Heart right ventricle (tissue), 16 donors: ENCODE data around the gene INTS11. TPM values are rescaled to one million over a fixed set of nuclear protein-coding genes. Genes with fewer than 3 reads are reported as not detected.

Experiments used
- ATAC-seq, 8 donors: fragments of 200-7000 bp; cut with Tn5 transposase; one replicate each; pipeline ENCODE4 v1.9.1; 2020; ENCODE audit warnings: mild to moderate bottlenecking in 8 of 8, moderate library complexity in 8 of 8, moderate number of reproducible peaks in 1 of 8
- DNase-seq, 2 donors: peaks; one replicate each; pipeline ENCODE4 v3.0.0-alpha.2; 2020
- H3K27ac ChIP-seq, 10 donors: fragments of 200-600 bp; sonication (generic) in 2 of 10; one replicate each; pipeline versions ENCODE4 v1.5.0 to v1.8.0; 2020 to 2022; ENCODE audit warnings: mild to moderate bottlenecking in 3 of 10
- H3K27me3 ChIP-seq, 7 donors: fragments of 200-600 bp; one replicate each; pipeline ENCODE4 v1.8.0; 2021 to 2022; ENCODE audit warnings: mild to moderate bottlenecking in 2 of 7
- H3K36me3 ChIP-seq, 9 donors: fragments of 200-600 bp; sonication (generic) in 1 of 9; one replicate each; pipeline versions ENCODE4 v1.5.0 to v1.8.0; 2020 to 2022; ENCODE audit warnings: mild to moderate bottlenecking in 2 of 9
- H3K4me1 ChIP-seq, 9 donors: fragments of 200-600 bp; sonication (generic) in 1 of 9; one replicate each; pipeline versions ENCODE4 v1.5.0 to v1.8.0; 2020 to 2022; ENCODE audit warnings: mild to moderate bottlenecking in 4 of 9
- H3K4me3 ChIP-seq, 10 donors: fragments of 200-600 bp; sonication (generic) in 2 of 10; one replicate each; pipeline versions ENCODE4 v1.5.0 to v1.8.0; 2020 to 2022; ENCODE audit warnings: mild to moderate bottlenecking in 7 of 10, moderate library complexity in 2 of 10
- H3K9me3 ChIP-seq, 11 donors: fragments of 200-600 bp in 10 of 11; sonication (generic) in 2 of 11; one replicate each; pipeline versions ENCODE4 v1.5.0 to v1.8.0; 2013 to 2022; ENCODE audit warnings: mild to moderate bottlenecking in 2 of 11, control low read depth in 1 of 11, moderate library complexity in 1 of 11
- WGBS, 2 donors: extraction: QIAGEN DNeasy Blood & Tissue Kit; methylation state at CpG; one replicate each; pipeline ENCODE4 v1.1.7; 2013; ENCODE audit warnings: inconsistent platforms in 1 of 2; 5-methylcytosine and 5-hydroxymethylcytosine counted together
- intact Hi-C, 10 donors: fragments of 100-400 bp; cut with DNase I; formaldehyde crosslinking; loops; one replicate each; pipeline versions ENCODE4 v1.11.1 to v1.14.2; 2022
- polyA plus RNA-seq, 2 donors: library from polyadenylated mRNA; stranded (reverse); fragments of 200-250 nt; gene quantifications; one replicate each; pipeline ENCODE4 v1.2.3, GENCODE V29; 2013
- total RNA-seq, 10 donors: library from RNA; stranded (reverse); fragmentation: NEBNext Ultra II Directional in 3 of 10; extraction: Animal tissue kit (Norgen Biotek cat#: 25700) in 3 of 10; gene quantifications; one replicate each; pipeline versions ENCODE4 v1.2.1 to v1.2.4, GENCODE V29; 2021 to 2023
- TF ChIP-seq, protein P1 (sequence below), 9 donors: fragments of 200-600 bp; sonication (generic) in 2 of 9; IDR thresholded peaks; one replicate each; pipeline versions ENCODE4 v1.5.0 to v1.8.0; 2021 to 2022; ENCODE audit warnings: antibody characterized with exemption in 9 of 9, mild to moderate bottlenecking in 5 of 9, moderate library complexity in 1 of 9
- donor health status: Arrhythmogenic right ventricular cardiomyopathy.
- donor health status: ischemic (EF 13 %, LVEDD 7.1; RV severe dilation, severe dysfunction).
- donor health status: healthy with polysubstance abuse.
- donor health status: DM: no; HTN: yes; CAD: no.
- donor health status: DM: no; HTN: no; CAD: no.
- donor health status: ischemic (EF 25% LVEDD 6.9; RV normal size, moderate dysfunction).
- donor health status: ischemic (EF 25% LVEDD 5.7; RV mildly dilated, moderate dysfunction).
- donor health status: healthy.
- donor health status: DM: yes; HTN: yes; CAD: no.
- donor health status: Ischemic cardiomyopathy.
- donor health status: ischemic (EF 35%, LVEDD 5.7; RV mildly dilated, moderate dysfunction).
- donor health status: nonischemic (EF 11% LVEDD 7.7; RV severe dilation, severe dysfunction).
- donor health status: DM: yes; HTN: yes; CAD: no.
- donor health status: PGD.
- donor health status: ischemic (EF 29% LVEDD 5.4; RV normal size, mild dysfunction).
- donor health status: nonischemic (EF 23%, LVEDD 6.1; RV moderate dilation, normal function).

INTS11 gene
- total and polyA plus RNA-seq, 12 donors: 44.7 to 269 (median 57.4) TPM

DNA sequence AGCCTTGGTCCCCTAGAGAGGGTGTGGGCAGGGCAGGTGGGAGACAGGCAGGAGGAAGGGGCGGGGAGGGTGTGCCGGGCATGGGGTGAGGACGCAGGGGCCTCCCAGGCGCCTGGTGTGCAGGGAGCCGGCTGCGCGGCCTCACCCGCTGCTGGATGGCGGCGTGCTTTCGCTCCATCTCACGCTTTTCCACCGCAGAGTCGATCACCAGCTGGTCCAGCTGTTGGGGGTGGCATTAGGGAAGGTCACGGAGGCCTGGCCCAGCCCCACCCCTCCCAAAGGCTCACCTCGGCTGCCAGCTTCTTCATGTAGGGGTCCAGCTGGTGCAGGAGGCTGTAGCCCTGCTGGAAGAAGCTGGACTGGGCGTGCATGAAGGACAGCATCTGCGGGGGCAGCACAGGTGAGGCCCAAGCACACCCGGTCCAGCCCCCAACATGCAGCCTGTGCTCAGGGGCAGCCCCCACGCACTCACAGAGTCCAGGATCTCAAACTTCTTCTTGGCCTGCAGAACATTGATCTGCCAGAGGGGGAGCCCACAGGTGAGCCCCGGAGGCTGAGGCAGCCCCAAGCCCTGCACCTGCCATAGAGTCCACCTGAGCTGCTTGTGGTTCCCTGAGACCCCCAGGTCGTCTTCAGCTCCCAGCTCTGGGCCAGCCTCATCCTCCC lies 24.6 kb downstream of the INTS11 start:
- no peak for ATAC-seq
- intact Hi-C loops: loop anchor here in 3 of 10 donors (10.0 kb wide), 3 partner anchors 175 to 275 kb away; partner anchors contain the start of gene AGRN (in 1 of the 3)
- Histone ChIP-seq H3K4me1 (peaks cover 6 to 20% (median 12%) of the 10 kb centered on the region in 9 donors), H3K9me3 (no peaks in the 10 kb centered on the region), H3K36me3 (peaks cover 0 to 48% (median 16%) of the 10 kb centered on the region in 9 donors), H3K27me3 (no peaks in the 10 kb centered on the region), H3K27ac (no peak overlapping the region), H3K4me3 (no peak overlapping the region)
- 87 to 90% methylated on average over 18 to 22 of the region's 22 CpGs for WGBS, 2 donors
- no peak for DNase-seq
- TF ChIP-seq, protein P1, sequence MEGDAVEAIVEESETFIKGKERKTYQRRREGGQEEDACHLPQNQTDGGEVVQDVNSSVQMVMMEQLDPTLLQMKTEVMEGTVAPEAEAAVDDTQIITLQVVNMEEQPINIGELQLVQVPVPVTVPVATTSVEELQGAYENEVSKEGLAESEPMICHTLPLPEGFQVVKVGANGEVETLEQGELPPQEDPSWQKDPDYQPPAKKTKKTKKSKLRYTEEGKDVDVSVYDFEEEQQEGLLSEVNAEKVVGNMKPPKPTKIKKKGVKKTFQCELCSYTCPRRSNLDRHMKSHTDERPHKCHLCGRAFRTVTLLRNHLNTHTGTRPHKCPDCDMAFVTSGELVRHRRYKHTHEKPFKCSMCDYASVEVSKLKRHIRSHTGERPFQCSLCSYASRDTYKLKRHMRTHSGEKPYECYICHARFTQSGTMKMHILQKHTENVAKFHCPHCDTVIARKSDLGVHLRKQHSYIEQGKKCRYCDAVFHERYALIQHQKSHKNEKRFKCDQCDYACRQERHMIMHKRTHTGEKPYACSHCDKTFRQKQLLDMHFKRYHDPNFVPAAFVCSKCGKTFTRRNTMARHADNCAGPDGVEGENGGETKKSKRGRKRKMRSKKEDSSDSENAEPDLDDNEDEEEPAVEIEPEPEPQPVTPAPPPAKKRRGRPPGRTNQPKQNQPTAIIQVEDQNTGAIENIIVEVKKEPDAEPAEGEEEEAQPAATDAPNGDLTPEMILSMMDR (IDR thresholded peaks at IDR 0.05): peak in 2 of 9 donors; percentile 7 to 31

DNA sequence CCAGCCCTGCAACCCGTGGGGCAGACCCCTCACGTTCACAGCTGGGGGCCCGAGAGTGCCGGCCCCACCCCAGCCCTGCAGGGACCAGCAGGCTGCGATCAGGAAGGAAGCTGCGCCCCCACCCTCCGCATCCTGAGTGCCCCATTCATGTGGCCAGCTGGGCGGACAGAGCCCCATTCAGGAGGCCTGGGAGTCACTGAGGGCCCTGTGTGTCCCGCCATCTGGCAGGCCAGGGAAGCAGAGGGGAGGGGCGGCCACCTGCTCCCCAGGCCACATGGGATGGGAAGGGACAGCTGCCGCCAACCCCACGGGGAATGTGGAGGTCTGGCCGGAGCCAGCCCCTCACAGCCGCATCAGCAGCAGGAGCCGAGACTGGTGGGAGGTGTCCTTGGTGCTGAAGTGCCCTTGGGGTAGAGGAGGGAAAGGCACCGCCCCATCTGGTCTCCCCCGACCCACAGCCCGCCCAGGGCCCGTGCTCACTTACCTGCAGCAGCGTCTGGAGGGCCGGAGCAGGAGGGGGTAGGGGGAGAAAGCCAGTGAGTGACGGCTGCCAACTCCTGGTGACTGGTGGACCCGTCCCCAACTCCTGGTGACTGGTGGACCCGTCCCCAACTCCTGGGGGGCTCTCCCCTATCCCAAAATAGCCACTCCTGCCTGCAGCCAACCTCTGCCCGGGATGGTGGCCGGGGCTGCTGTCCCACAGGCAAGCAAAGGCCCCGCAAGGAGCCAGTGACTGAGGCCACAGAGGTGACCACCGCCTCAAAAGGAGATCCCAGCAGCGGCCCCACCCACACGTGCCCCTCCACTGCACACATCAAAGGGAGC lies 25.4 kb downstream of the INTS11 start:
- Histone ChIP-seq H3K27ac (no peak overlapping the region), H3K4me1 (peaks cover 0 to 12% (median 4%) of the 10 kb centered on the region in 9 donors), H3K27me3 (no peaks in the 10 kb centered on the region), H3K36me3 (peaks cover 0 to 54% (median 16%) of the 10 kb centered on the region in 9 donors), H3K4me3 (no peak overlapping the region), H3K9me3 (no peaks in the 10 kb centered on the region)
- 62 to 67% methylated on average over 27 to 30 of the region's 30 CpGs for WGBS, 2 donors
- DNase-seq: no peak
- intact Hi-C loops: loop anchor here in 3 of 10 donors (10.0 kb wide), 3 partner anchors 174 to 274 kb away; partner anchors contain the start of gene AGRN (in 1 of the 3)
- TF ChIP-seq, protein P1 (IDR thresholded peaks at IDR 0.05): no peak
- peak in 1 of 8 donors; percentile 25 for ATAC-seq

DNA sequence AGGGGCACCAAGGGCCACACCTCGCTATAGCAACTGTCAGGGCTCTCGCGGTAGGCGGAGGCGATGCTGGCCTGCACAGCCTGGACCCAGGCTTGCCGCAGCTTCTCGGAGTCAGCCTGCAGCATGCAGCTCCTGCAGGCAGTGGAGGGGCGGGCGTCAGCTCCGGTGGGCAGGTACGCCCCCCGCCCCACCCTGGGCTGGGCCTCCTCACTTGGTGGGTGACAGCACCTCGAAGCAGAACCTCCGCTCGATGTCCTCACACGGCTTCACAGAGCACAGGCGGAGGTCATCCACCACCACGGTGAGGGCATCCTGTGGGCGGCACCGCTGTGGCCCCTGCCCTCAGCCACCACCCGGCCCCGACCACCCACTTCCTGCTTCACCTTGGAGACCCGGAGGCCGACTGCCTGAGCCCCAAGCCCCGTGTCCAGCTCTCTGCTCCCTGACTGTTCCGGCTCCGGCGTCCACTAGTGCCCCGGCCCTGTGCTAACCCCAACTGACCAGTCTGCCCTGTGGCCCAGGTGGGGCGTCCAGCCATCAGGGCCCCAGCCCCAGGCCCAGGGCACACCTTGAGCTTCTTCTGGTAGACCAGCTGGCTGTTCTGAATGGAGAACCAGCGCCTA lies 26.5 kb downstream of the INTS11 start:
- Histone ChIP-seq H3K27ac (no peak overlapping the region), H3K4me1 (peaks cover 0 to 8% (median 0%) of the 10 kb centered on the region in 9 donors), H3K36me3 (peaks cover 0 to 62% (median 16%) of the 10 kb centered on the region in 9 donors), H3K27me3 (no peaks in the 10 kb centered on the region), H3K4me3 (no peak overlapping the region), H3K9me3 (no peaks in the 10 kb centered on the region)
- no peak for DNase-seq
- intact Hi-C loops: loop anchor here in 3 of 10 donors (10.0 kb wide), 3 partner anchors 173 to 273 kb away; partner anchors contain the start of gene AGRN (in 1 of the 3)
- TF ChIP-seq, protein P1 (IDR thresholded peaks at IDR 0.05): no peak
- WGBS, 2 donors: 92 to 96% methylated on average over 31 of the region's 31 CpGs
- ATAC-seq: no peak
